ENCODE results near the gene TYSND1.
"Not testable (repeated sequence)": the region's sequence is repeated elsewhere in the genome, so short reads cannot be mapped to it uniquely, and the experiment has no call there.

Gene TYSND1

GRCh38 chr10:70146489-70147258, at the start of gene TYSND1:
TSS of gene TYSND1 (minus strand) at chr10:70146700. CDS start at chr10:70146586, 114 bp downstream.
- DNase-seq (ENCODE audit: low spot score), result peak; percentile 96

GRCh38 chr10:70193391-70193844, 46.9 kb upstream of the TYSND1 start:
- DNase-seq (ENCODE audit: low spot score), result no peak

- DNase-seq (ENCODE audit: low spot score), result no peak
Measured at GRCh38 chr10:70192326-70192968, 45.9 kb upstream of the TYSND1 start.

GRCh38 chr10:70191972-70192305, 45.4 kb upstream of the TYSND1 start:
- DNase-seq (ENCODE audit: low spot score), result no peak

GRCh38 chr10:70191161-70191971, 44.9 kb upstream of the TYSND1 start:
- no peak for DNase-seq (ENCODE audit: low spot score)

GRCh38 chr10:70190581-70190980, 44.1 kb upstream of the TYSND1 start:
- DNase-seq (ENCODE audit: low spot score), result no peak

- DNase-seq (ENCODE audit: low spot score), result no peak
Measured at GRCh38 chr10:70190102-70190501, 43.6 kb upstream of the TYSND1 start.

GRCh38 chr10:70188768-70189167, 42.3 kb upstream of the TYSND1 start:
- DNase-seq (ENCODE audit: low spot score), result no peak

GRCh38 chr10:70186571-70186970, 40.1 kb upstream of the TYSND1 start:
- no peak for DNase-seq (ENCODE audit: low spot score)

GRCh38 chr10:70186090-70186489, 39.6 kb upstream of the TYSND1 start:
- no peak for DNase-seq (ENCODE audit: low spot score)

- no peak for DNase-seq (ENCODE audit: low spot score)
Measured at GRCh38 chr10:70183304-70183703, 36.8 kb upstream of the TYSND1 start.

- DNase-seq (ENCODE audit: low spot score), result not testable (repeated sequence)
Measured at GRCh38 chr10:70179209-70179608, 32.7 kb upstream of the TYSND1 start.

- DNase-seq (ENCODE audit: low spot score), result no peak
Measured at GRCh38 chr10:70178139-70178725, 31.7 kb upstream of the TYSND1 start.

GRCh38 chr10:70176441-70176840, 29.9 kb upstream of the TYSND1 start:
- DNase-seq (ENCODE audit: low spot score), result no peak

GRCh38 chr10:70175516-70175915, 29.0 kb upstream of the TYSND1 start:
- DNase-seq (ENCODE audit: low spot score), result no peak

- DNase-seq (ENCODE audit: low spot score), result peak; percentile 32
Measured at GRCh38 chr10:70174058-70174741, 27.7 kb upstream of the TYSND1 start.

GRCh38 chr10:70169649-70170364, 23.3 kb upstream of the TYSND1 start:
- no peak for DNase-seq (ENCODE audit: low spot score)

- no peak for DNase-seq (ENCODE audit: low spot score)
Measured at GRCh38 chr10:70169011-70169410, 22.5 kb upstream of the TYSND1 start.

GRCh38 chr10:70167246-70167645, 20.7 kb upstream of the TYSND1 start:
- no peak for DNase-seq (ENCODE audit: low spot score)

- no peak for DNase-seq (ENCODE audit: low spot score)
Measured at GRCh38 chr10:70166394-70166793, 19.9 kb upstream of the TYSND1 start.

GRCh38 chr10:70164163-70164562, 17.7 kb upstream of the TYSND1 start:
- DNase-seq (ENCODE audit: low spot score), result no peak
